ENCODE data around the gene MYPN. TPM values are rescaled to one million over a fixed set of nuclear protein-coding genes. Genes with fewer than 3 reads are reported as not detected.

Gene MYPN
- total RNA-seq, 1 experiment from 2014 or later: 0.37 TPM

DNA sequence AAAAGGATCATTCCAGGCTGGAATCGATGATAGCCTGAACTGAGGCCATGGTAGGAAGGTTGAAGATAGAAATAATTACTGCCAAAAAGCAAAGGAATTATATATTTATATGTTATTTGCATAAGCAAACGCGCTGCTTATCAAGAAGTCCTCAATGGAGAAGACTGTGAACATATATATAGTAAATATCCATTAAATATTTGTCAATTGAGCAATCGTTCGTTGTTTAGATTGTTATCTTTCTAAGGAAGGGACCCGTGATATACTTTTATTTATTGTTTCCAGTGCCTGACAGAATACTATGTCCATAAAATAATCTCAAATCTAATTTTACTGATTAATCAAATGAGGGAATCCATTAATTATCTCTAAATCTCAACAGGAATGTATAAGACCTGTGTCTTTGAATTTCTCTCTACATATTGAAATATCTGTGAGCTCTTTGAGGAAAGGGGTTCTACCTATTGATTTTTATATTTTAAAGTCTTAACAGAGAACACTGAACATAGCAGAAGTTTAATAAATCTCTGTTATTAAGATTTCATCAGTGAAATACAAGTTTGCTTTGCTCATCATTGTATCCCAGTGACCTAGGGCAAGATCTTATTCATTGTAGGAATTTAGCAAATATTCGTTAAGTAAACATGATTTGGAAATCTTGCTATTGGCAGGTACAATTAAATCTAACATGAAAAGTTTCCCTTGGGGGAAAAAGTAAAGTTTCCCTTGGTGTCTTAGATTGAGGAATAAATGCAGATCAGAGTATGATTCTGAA is 22.2 kb upstream of the MYPN start:
- intact Hi-C loops (cut with micrococcal nuclease): no loop called here

DNA sequence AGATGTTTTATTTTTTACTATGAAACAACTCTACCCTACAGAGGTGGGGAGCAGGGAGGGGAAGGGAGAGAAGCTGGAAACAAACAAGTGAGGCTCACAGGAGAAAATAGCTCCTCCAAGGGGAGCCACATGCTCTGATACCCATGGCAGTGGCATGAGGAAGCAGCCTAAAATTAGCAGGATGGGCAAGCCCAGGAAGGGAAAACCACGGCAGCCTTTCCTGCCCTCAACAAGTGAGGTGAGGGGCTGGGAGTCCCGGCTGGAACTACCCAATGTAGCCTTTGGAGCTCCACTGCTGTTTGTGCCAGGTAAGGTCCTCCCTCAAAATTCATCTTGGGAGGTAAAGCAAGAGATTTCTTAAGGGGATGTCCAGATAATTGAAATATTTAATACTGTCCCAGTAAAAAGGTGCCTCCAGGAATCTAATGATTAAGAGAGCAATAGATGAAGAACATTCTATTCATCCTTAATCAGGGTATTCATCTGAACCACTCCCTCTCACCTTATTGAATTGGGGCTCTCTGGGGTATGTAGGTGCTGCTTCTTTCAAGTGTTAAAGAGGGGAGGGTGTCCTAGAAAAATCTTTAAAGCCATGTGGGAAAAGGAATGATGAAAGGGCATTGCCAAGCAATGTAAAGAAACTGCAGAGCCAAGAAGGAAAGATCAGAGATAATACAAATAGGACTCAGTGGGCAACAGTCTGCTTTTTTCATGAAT is 21.4 kb upstream of the MYPN start:
- H3K27ac Mint-ChIP-seq (ENCODE audit: low read depth, unreplicated experiment): peak overlapping the region; percentile 94
- intact Hi-C loops (cut with micrococcal nuclease): no loop called here
- H3K27me3 Mint-ChIP-seq (ENCODE audit: insufficient read depth, unreplicated experiment): no peaks in the 10 kb centered on the region
- peak overlapping the region; percentile 52 for H3K4me3 Mint-ChIP-seq (ENCODE audit: unreplicated experiment)
- no TSS peak for BruUV-seq (replicated peaks)
- POLR2A ChIA-PET: interaction anchor here (0.6 to 4.4 kb wide), 12 partner anchors 9 to 865 kb away, joined by 3 to 34 read pairs (median 8); partner anchors contain the start of genes HERC4, HNRNPH3 and MYPN
- peaks cover 6% of the 10 kb centered on the region for H3K36me3 Mint-ChIP-seq (ENCODE audit: insufficient read depth, unreplicated experiment)
- CTCF ChIA-PET: interaction anchor here (0.5 to 9.1 kb wide), 7 partner anchors 9 to 214 kb away, joined by 3 to 182 read pairs (median 3); no protein-coding TSS in a partner anchor
- peaks cover 27% of the 10 kb centered on the region for H3K4me1 Mint-ChIP-seq (ENCODE audit: insufficient read depth, unreplicated experiment)
- TF ChIP-seq, protein P1, sequence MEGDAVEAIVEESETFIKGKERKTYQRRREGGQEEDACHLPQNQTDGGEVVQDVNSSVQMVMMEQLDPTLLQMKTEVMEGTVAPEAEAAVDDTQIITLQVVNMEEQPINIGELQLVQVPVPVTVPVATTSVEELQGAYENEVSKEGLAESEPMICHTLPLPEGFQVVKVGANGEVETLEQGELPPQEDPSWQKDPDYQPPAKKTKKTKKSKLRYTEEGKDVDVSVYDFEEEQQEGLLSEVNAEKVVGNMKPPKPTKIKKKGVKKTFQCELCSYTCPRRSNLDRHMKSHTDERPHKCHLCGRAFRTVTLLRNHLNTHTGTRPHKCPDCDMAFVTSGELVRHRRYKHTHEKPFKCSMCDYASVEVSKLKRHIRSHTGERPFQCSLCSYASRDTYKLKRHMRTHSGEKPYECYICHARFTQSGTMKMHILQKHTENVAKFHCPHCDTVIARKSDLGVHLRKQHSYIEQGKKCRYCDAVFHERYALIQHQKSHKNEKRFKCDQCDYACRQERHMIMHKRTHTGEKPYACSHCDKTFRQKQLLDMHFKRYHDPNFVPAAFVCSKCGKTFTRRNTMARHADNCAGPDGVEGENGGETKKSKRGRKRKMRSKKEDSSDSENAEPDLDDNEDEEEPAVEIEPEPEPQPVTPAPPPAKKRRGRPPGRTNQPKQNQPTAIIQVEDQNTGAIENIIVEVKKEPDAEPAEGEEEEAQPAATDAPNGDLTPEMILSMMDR (IDR thresholded peaks at IDR 0.05; ENCODE audit: unreplicated experiment): no peak
- no peak for DNase-seq (ENCODE audit: unreplicated experiment)
- H3K9me3 Mint-ChIP-seq (ENCODE audit: unreplicated experiment): no peaks in the 10 kb centered on the region

More for the DNA sequence above, 22.2 kb upstream of the MYPN start:
- Mint-ChIP-seq H3K4me1 (ENCODE audit: insufficient read depth, unreplicated experiment) (peaks cover 27% of the 10 kb centered on the region), H3K4me3 (ENCODE audit: unreplicated experiment) (peak overlapping the region; percentile 52), H3K27ac (ENCODE audit: low read depth, unreplicated experiment) (peak overlapping the region; percentile 94), H3K9me3 (ENCODE audit: unreplicated experiment) (no peaks in the 10 kb centered on the region), H3K36me3 (ENCODE audit: insufficient read depth, unreplicated experiment) (peaks cover 3% of the 10 kb centered on the region), H3K27me3 (ENCODE audit: insufficient read depth, unreplicated experiment) (no peaks in the 10 kb centered on the region)
- CTCF ChIA-PET: interaction anchor here (0.5 to 9.1 kb wide), 9 partner anchors 10 to 215 kb away, joined by 3 to 182 read pairs (median 3); no protein-coding TSS in a partner anchor
- TF ChIP-seq, protein P1 (IDR thresholded peaks at IDR 0.05; ENCODE audit: unreplicated experiment): no peak
- peak; percentile 49 for DNase-seq (ENCODE audit: unreplicated experiment)
- POLR2A ChIA-PET: interaction anchor here (0.6 to 4.4 kb wide), 11 partner anchors 10 to 865 kb away, joined by 3 to 34 read pairs (median 9); partner anchors contain the start of genes HERC4, HNRNPH3 and MYPN
- no TSS peak for BruUV-seq (replicated peaks)

DNA sequence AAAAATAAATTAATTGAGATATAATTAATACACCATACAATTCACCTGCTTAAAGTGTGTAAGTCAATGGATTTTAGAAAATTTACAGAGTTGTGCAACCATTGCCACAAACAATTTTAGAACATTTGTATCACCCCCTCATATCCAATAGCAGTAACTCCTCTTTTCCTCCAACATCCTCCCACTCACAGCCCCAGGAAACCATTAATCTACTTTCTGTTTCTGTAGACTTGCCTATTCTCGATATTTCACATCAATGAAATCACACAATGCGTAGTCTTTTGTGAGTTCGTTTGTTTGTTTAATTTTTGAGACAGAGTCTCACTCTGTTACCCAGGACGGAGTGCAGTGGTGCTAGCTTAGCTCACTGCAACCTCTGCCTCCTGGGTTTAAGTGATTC is 20.5 kb upstream of the MYPN start:
- no peaks in the 10 kb centered on the region for H3K27me3 Mint-ChIP-seq (ENCODE audit: insufficient read depth, unreplicated experiment)
- no TSS peak for BruUV-seq (replicated peaks)
- H3K4me1 Mint-ChIP-seq (ENCODE audit: insufficient read depth, unreplicated experiment): peaks cover 27% of the 10 kb centered on the region
- peak overlapping the region; percentile 94 for H3K27ac Mint-ChIP-seq (ENCODE audit: low read depth, unreplicated experiment)
- peaks cover 6% of the 10 kb centered on the region for H3K36me3 Mint-ChIP-seq (ENCODE audit: insufficient read depth, unreplicated experiment)
- TF ChIP-seq, protein P1 (IDR thresholded peaks at IDR 0.05; ENCODE audit: unreplicated experiment): no peak
- intact Hi-C loops (cut with micrococcal nuclease): no loop called here
- POLR2A ChIA-PET: interaction anchor here (0.5 to 4.4 kb wide), 10 partner anchors 8 to 1231 kb away, joined by 3 to 34 read pairs (median 12); partner anchors contain the start of genes HERC4 and MYPN
- DNase-seq (ENCODE audit: unreplicated experiment): peak; percentile 67
- H3K9me3 Mint-ChIP-seq (ENCODE audit: unreplicated experiment): no peaks in the 10 kb centered on the region
- CTCF ChIA-PET: interaction anchor here (9.1 kb wide), 1 partner anchor 68 kb away, joined by 182 read pairs; no protein-coding TSS in a partner anchor
- peak overlapping the region; percentile 50 for H3K4me3 Mint-ChIP-seq (ENCODE audit: unreplicated experiment)

DNA sequence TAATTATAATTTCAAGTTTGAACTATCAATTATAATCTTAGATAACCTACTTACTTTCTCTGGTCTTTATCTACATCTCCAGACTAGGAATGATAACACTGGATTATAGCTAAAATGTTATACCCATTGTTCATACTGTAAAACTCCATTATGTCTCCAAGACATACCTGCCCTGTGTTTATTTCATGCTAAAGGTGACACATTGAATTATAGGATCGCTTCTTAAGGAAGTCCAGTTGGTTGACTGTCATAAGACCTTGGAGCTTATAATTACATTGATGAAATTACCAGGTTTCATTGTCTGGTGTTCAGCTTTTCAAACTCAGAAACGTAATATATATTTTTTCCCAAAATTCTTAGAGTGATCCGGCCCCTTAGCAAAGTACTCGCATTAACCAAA is 18.7 kb upstream of the MYPN start:
- intact Hi-C loops (cut with micrococcal nuclease): no loop called here
- peaks cover 6% of the 10 kb centered on the region for H3K36me3 Mint-ChIP-seq (ENCODE audit: insufficient read depth, unreplicated experiment)
- H3K27ac Mint-ChIP-seq (ENCODE audit: low read depth, unreplicated experiment): no peak overlapping the region
- BruUV-seq (replicated peaks): no TSS peak
- no peak overlapping the region for H3K4me3 Mint-ChIP-seq (ENCODE audit: unreplicated experiment)
- no peak for DNase-seq (ENCODE audit: unreplicated experiment)
- no peaks in the 10 kb centered on the region for H3K9me3 Mint-ChIP-seq (ENCODE audit: unreplicated experiment)
- H3K27me3 Mint-ChIP-seq (ENCODE audit: insufficient read depth, unreplicated experiment): no peaks in the 10 kb centered on the region
- TF ChIP-seq, protein P1 (IDR thresholded peaks at IDR 0.05; ENCODE audit: unreplicated experiment): no peak
- H3K4me1 Mint-ChIP-seq (ENCODE audit: insufficient read depth, unreplicated experiment): peaks cover 45% of the 10 kb centered on the region
- POLR2A ChIA-PET: interaction anchor here (0.6 to 1.4 kb wide), 3 partner anchors 13 to 67 kb away, joined by 3 to 4 read pairs (median 3); no protein-coding TSS in a partner anchor
- CTCF ChIA-PET: interaction anchor here (0.6 to 4.2 kb wide), 3 partner anchors 41 to 1626 kb away, joined by 3 to 41 read pairs (median 3); no protein-coding TSS in a partner anchor

All from MCF 10A (cell line).